ENCODE results near the gene SETD3.
A peak's percentile ranks its signal among the peaks of the same experiment; 100 is the strongest.

SETD3 gene

GRCh38 chr14:99516871-99517642 is 36.4 kb upstream of the SETD3 start:
- peak; percentile 32 for DNase-seq

GRCh38 chr14:99516156-99516870 is 35.7 kb upstream of the SETD3 start:
- DNase-seq, result no peak

GRCh38 chr14:99515301-99516155 is 34.9 kb upstream of the SETD3 start:
- DNase-seq, result no peak

- no peak for DNase-seq
These were observed 34.1 kb upstream of the SETD3 start for GRCh38 chr14:99514552-99515300.

GRCh38 chr14:99513946-99514551 is 33.4 kb upstream of the SETD3 start:
- no peak for DNase-seq

GRCh38 chr14:99513183-99513694 is 32.6 kb upstream of the SETD3 start:
- no peak for DNase-seq

- no peak for DNase-seq
These were observed 32.0 kb upstream of the SETD3 start for GRCh38 chr14:99512571-99513182.

GRCh38 chr14:99512110-99512449 is 31.4 kb upstream of the SETD3 start:
- no peak for DNase-seq

GRCh38 chr14:99511421-99512109 is 30.9 kb upstream of the SETD3 start:
- no peak for DNase-seq

GRCh38 chr14:99510556-99511139 is 30.0 kb upstream of the SETD3 start:
- no peak for DNase-seq

GRCh38 chr14:99509871-99510555 is 29.4 kb upstream of the SETD3 start:
- no peak for DNase-seq

GRCh38 chr14:99508896-99509629 is 28.4 kb upstream of the SETD3 start:
- no peak for DNase-seq

GRCh38 chr14:99507860-99508640 is 27.4 kb upstream of the SETD3 start:
- DNase-seq, result no peak

GRCh38 chr14:99506276-99506675 is 25.6 kb upstream of the SETD3 start:
- DNase-seq, result no peak

GRCh38 chr14:99505089-99505488 is 24.4 kb upstream of the SETD3 start:
- no peak for DNase-seq

- DNase-seq, result no peak
These were observed 23.3 kb upstream of the SETD3 start for GRCh38 chr14:99503848-99504453.

GRCh38 chr14:99502989-99503421 is 22.3 kb upstream of the SETD3 start:
- DNase-seq, result no peak

GRCh38 chr14:99497894-99498293 is 17.2 kb upstream of the SETD3 start:
- DNase-seq, result no peak
